ENCODE results near the gene CLRN3. TPM values are rescaled to one million over a fixed set of nuclear protein-coding genes. Genes with fewer than 3 reads are reported as not detected.

Gene CLRN3
- total RNA-seq, 1 experiment from 2014 or later: not detected

DNA sequence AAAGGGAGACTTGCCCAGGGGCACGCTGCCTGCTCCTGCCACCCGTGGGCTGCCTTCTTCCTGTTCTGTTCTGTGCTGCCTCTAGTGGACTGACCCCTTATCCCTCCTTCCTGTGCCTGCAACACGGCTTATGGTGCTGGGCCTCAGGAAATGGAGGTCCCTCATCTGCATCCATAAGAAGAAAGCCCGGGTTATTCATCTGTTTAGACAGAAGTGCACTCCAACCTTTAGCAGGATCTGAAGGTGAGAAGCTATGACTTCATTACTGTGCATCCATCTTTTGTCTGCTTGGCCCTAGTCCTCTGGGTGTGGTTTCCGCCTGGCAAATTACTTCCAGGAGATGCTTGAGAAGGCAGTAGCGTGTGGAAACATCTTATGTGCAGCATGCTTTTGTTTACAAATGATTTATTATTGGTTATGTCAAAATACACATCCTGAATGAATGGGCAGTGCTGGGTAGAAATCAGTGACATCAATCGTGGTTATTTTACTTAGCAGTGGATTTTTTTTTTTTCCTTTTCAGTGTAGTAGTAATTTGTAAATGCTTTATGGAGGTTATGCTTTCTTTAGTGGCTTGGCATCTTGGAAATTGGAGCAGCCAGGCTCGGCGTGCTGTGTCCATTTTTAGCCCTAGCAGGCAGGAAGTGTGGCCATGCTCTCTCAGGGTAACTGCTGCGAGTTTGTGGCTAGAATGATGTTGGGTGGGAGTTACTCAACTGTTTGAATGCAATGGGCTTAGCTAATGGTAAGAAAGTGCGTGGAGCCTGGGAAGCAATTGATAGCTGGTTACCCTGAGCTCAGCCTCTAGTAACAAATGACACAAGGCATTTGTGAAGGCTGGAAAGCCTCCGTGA lies 26.9 kb upstream of the CLRN3 start:
- no peaks in the 10 kb centered on the region for H3K27me3 Mint-ChIP-seq (ENCODE audit: insufficient read depth, unreplicated experiment)
- H3K4me3 Mint-ChIP-seq (ENCODE audit: unreplicated experiment): no peak overlapping the region
- CTCF ChIA-PET: interaction anchor here (0.6 to 7.4 kb wide), 4 partner anchors 13 to 210 kb away, joined by 3 to 55 read pairs (median 11); partner anchors contain the start of gene PTPRE
- no peaks in the 10 kb centered on the region for H3K36me3 Mint-ChIP-seq (ENCODE audit: insufficient read depth, unreplicated experiment)
- BruUV-seq (replicated peaks): no TSS peak
- H3K4me1 Mint-ChIP-seq (ENCODE audit: insufficient read depth, unreplicated experiment): peaks cover 26% of the 10 kb centered on the region
- no peak overlapping the region for H3K27ac Mint-ChIP-seq (ENCODE audit: low read depth, unreplicated experiment)
- TF ChIP-seq, protein P1, sequence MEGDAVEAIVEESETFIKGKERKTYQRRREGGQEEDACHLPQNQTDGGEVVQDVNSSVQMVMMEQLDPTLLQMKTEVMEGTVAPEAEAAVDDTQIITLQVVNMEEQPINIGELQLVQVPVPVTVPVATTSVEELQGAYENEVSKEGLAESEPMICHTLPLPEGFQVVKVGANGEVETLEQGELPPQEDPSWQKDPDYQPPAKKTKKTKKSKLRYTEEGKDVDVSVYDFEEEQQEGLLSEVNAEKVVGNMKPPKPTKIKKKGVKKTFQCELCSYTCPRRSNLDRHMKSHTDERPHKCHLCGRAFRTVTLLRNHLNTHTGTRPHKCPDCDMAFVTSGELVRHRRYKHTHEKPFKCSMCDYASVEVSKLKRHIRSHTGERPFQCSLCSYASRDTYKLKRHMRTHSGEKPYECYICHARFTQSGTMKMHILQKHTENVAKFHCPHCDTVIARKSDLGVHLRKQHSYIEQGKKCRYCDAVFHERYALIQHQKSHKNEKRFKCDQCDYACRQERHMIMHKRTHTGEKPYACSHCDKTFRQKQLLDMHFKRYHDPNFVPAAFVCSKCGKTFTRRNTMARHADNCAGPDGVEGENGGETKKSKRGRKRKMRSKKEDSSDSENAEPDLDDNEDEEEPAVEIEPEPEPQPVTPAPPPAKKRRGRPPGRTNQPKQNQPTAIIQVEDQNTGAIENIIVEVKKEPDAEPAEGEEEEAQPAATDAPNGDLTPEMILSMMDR (IDR thresholded peaks at IDR 0.05; ENCODE audit: unreplicated experiment): no peak
- intact Hi-C loops (cut with micrococcal nuclease): no loop called here
- DNase-seq (ENCODE audit: unreplicated experiment): peak; percentile 54
- H3K9me3 Mint-ChIP-seq (ENCODE audit: unreplicated experiment): no peaks in the 10 kb centered on the region
- POLR2A ChIA-PET: interaction anchor here (1.1 kb wide), 1 partner anchor 72 kb away, joined by 3 read pairs; no protein-coding TSS in a partner anchor

DNA sequence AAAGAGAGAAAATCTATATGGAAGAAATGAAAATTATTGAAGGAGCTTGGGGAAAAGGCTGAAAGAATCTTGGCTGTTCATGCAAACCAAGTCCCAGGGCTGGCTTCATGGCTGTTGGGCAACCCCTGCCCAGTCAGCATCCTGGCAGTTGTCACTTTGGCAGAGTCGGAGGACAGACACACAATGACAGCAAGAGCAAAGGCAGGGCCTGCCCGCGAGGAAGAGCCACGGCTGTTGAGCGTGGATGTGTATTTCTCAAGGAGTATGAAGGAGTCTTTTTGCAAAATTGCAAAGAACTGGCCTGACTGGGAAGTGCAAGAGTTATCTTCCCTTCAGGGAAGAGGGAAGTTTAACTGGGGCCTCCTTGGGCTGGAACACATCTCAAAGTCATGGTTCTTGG lies 25.8 kb upstream of the CLRN3 start:
- POLR2A ChIA-PET: no interaction called here
- no peaks in the 10 kb centered on the region for H3K9me3 Mint-ChIP-seq (ENCODE audit: unreplicated experiment)
- intact Hi-C loops (cut with micrococcal nuclease): no loop called here
- BruUV-seq (replicated peaks): no TSS peak
- TF ChIP-seq, protein P1 (IDR thresholded peaks at IDR 0.05; ENCODE audit: unreplicated experiment): no peak
- H3K4me3 Mint-ChIP-seq (ENCODE audit: unreplicated experiment): no peak overlapping the region
- H3K36me3 Mint-ChIP-seq (ENCODE audit: insufficient read depth, unreplicated experiment): no peaks in the 10 kb centered on the region
- no peak for DNase-seq (ENCODE audit: unreplicated experiment)
- H3K27ac Mint-ChIP-seq (ENCODE audit: low read depth, unreplicated experiment): peak overlapping the region; percentile 35
- peaks cover 26% of the 10 kb centered on the region for H3K4me1 Mint-ChIP-seq (ENCODE audit: insufficient read depth, unreplicated experiment)
- CTCF ChIA-PET: interaction anchor here (0.6 to 2.6 kb wide), 3 partner anchors 13 to 93 kb away, joined by 3 to 8 read pairs (median 6); no protein-coding TSS in a partner anchor
- H3K27me3 Mint-ChIP-seq (ENCODE audit: insufficient read depth, unreplicated experiment): no peaks in the 10 kb centered on the region

DNA sequence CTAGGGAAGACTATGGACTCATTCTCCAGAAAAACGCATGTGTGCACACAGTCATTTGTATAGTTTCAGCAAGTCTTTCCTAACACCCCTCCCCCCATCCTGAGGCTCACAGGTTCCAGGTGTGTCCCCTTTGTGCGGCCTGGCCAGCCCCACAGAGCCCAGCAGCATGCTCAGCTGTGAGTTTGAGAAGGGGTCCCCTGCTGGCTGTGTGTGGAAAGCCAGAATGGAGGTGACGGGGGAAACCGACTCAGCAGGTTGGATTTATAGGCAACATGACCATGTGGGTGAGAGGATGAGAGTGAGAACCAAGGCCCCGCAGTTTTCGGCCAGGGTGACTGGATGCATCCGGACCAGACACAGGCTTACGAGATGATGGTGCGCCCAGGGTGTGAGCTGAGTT lies 24.1 kb upstream of the CLRN3 start:
- H3K36me3 Mint-ChIP-seq (ENCODE audit: insufficient read depth, unreplicated experiment): no peaks in the 10 kb centered on the region
- no peaks in the 10 kb centered on the region for H3K9me3 Mint-ChIP-seq (ENCODE audit: unreplicated experiment)
- intact Hi-C loops (cut with micrococcal nuclease): no loop called here
- no peak overlapping the region for H3K4me3 Mint-ChIP-seq (ENCODE audit: unreplicated experiment)
- DNase-seq (ENCODE audit: unreplicated experiment): no peak
- TF ChIP-seq, protein P1 (IDR thresholded peaks at IDR 0.05; ENCODE audit: unreplicated experiment): no peak
- peaks cover 15% of the 10 kb centered on the region for H3K4me1 Mint-ChIP-seq (ENCODE audit: insufficient read depth, unreplicated experiment)
- ChIA-PET POLR2A (no interaction called here), CTCF (interaction anchor here (0.7 to 2.6 kb wide), 4 partner anchors 11 to 293 kb away, joined by 3 to 8 read pairs (median 4); no protein-coding TSS in a partner anchor)
- BruUV-seq (replicated peaks): no TSS peak
- H3K27ac Mint-ChIP-seq (ENCODE audit: low read depth, unreplicated experiment): no peak overlapping the region
- H3K27me3 Mint-ChIP-seq (ENCODE audit: insufficient read depth, unreplicated experiment): no peaks in the 10 kb centered on the region

DNA sequence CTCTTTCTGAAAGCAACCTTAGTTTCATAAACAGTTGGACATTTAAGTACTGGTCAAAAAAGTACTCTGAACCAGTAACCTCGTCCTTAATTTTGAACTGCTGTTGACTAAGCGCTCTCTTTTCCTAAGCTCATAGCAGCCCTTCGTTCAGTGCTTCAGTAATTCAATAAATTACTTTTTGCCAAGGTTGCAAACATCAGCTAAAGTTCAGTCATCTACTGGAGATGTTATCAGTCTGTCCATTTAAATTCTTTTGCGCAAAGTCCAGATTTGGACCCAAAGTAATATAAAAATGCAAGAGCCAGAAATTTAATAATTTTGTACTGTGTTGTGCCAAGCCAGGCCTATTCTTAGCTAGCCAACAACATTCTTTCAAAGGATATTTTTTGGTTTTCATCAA lies 22.6 kb upstream of the CLRN3 start:
- TF ChIP-seq, protein P1 (IDR thresholded peaks at IDR 0.05; ENCODE audit: unreplicated experiment): no peak

More for the DNA sequence above, 22.6 kb upstream of the CLRN3 start:
- ChIA-PET CTCF (interaction anchor here (0.8 to 4.2 kb wide), 5 partner anchors 9 to 234 kb away, joined by 4 to 24 read pairs (median 5); no protein-coding TSS in a partner anchor), POLR2A (no interaction called here)
- Mint-ChIP-seq H3K9me3 (ENCODE audit: unreplicated experiment) (no peaks in the 10 kb centered on the region), H3K36me3 (ENCODE audit: insufficient read depth, unreplicated experiment) (no peaks in the 10 kb centered on the region), H3K4me1 (ENCODE audit: insufficient read depth, unreplicated experiment) (peaks cover 11% of the 10 kb centered on the region), H3K4me3 (ENCODE audit: unreplicated experiment) (no peak overlapping the region), H3K27me3 (ENCODE audit: insufficient read depth, unreplicated experiment) (no peaks in the 10 kb centered on the region), H3K27ac (ENCODE audit: low read depth, unreplicated experiment) (no peak overlapping the region)
- BruUV-seq (replicated peaks): no TSS peak
- DNase-seq (ENCODE audit: unreplicated experiment): no peak
- intact Hi-C loops (cut with micrococcal nuclease): no loop called here
